Progenitor cell of endocrine pancreas (in vitro differentiated cells): Measurements from ENCODE around the gene ELOVL6. TPM values are rescaled to one million over a fixed set of nuclear protein-coding genes. Genes with fewer than 3 reads are reported as not detected.

Experiments used
- DNase-seq: peaks from one replicate; pipeline ENCODE4 v3.0.0; 2021; ENCODE audit warnings: low spot score; ENCODE audit not compliant: unreplicated experiment
- H3K27ac Mint-ChIP-seq: 2 replicates; pipeline ENCODE4 v1.8.0; 2021; ENCODE audit warnings: mild to moderate bottlenecking, moderate library complexity, mixed read lengths
- H3K27me3 Mint-ChIP-seq: 2 replicates; pipeline ENCODE4 v1.8.0; 2021; ENCODE audit warnings: mixed read lengths
- H3K36me3 Mint-ChIP-seq: 2 replicates; pipeline ENCODE4 v1.8.0; 2022; ENCODE audit warnings: mixed read lengths; ENCODE audit not compliant: insufficient read depth
- H3K4me1 Mint-ChIP-seq: 2 replicates; pipeline ENCODE4 v1.8.0; 2021; ENCODE audit warnings: low read depth, mixed read lengths
- H3K4me3 Mint-ChIP-seq: 2 replicates; pipeline ENCODE4 v1.8.0; 2021; ENCODE audit warnings: low read depth, mild to moderate bottlenecking, moderate library complexity, mixed read lengths
- H3K9me3 Mint-ChIP-seq: 2 replicates; pipeline ENCODE4 v1.8.0; 2021; ENCODE audit warnings: low read depth, mixed read lengths
- total RNA-seq: library from RNA; stranded (reverse); gene quantifications from 2 replicates; pipeline ENCODE4 v1.2.1, GENCODE V29; 2021
- TF ChIP-seq, protein P1 (sequence below): fragments of 200-600 bp; sonication (generic); IDR thresholded peaks from one replicate; pipeline ENCODE4 v1.5.0; 2021; ENCODE audit warnings: antibody characterized with exemption, mild to moderate bottlenecking; ENCODE audit not compliant: unreplicated experiment

ELOVL6 gene
- total RNA-seq, 1 donor from 2014 or later: 34.3 TPM

DNA sequence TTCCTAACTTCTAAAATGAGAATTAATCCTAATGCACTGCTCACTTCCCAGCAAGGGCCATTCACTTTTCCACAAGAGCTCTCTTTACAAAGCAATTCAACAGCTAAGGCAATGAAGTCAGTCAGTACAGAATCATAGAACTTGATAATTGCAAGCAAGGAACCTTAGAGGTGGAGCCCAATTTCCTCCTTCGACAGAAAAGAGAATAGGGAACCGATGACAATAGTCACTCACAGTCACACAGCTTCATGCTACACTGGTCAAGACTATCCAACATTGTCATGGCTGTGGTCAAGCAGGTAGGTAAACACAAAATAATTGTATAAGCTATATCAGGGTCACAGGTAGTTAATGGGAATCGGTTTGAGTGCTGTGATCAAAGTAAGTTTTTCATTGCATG lies 90.0 kb downstream of the ELOVL6 start:
- DNase-seq: no peak
- Mint-ChIP-seq H3K27me3 (no peaks in the 10 kb centered on the region), H3K4me3 (no peak overlapping the region), H3K27ac (no peak overlapping the region), H3K9me3 (no peaks in the 10 kb centered on the region), H3K36me3 (peaks cover 2% of the 10 kb centered on the region), H3K4me1 (peaks cover 5% of the 10 kb centered on the region)
- TF ChIP-seq, protein P1, sequence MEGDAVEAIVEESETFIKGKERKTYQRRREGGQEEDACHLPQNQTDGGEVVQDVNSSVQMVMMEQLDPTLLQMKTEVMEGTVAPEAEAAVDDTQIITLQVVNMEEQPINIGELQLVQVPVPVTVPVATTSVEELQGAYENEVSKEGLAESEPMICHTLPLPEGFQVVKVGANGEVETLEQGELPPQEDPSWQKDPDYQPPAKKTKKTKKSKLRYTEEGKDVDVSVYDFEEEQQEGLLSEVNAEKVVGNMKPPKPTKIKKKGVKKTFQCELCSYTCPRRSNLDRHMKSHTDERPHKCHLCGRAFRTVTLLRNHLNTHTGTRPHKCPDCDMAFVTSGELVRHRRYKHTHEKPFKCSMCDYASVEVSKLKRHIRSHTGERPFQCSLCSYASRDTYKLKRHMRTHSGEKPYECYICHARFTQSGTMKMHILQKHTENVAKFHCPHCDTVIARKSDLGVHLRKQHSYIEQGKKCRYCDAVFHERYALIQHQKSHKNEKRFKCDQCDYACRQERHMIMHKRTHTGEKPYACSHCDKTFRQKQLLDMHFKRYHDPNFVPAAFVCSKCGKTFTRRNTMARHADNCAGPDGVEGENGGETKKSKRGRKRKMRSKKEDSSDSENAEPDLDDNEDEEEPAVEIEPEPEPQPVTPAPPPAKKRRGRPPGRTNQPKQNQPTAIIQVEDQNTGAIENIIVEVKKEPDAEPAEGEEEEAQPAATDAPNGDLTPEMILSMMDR: no peak

DNA sequence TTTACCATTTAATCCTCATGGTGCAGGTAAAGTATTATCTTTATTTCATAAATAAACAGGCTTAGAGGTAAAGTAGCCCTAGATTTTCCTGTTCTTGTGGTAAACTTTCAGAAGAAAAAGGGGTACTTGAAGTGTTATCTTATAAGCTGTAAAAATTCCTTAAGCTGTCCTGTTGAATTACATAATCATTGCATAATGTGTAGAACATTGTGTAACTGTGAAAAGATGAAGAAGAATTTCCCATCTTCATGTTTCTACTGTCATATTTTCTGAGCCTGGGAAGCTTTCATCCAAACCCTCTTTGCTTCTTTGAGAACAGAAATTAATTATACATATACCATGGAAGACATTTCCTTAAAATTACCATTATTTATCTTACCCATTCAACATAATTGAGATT lies 90.5 kb downstream of the ELOVL6 start:
- Mint-ChIP-seq H3K9me3 (no peaks in the 10 kb centered on the region), H3K4me1 (peaks cover 5% of the 10 kb centered on the region), H3K27me3 (no peaks in the 10 kb centered on the region), H3K4me3 (no peak overlapping the region), H3K36me3 (peaks cover 5% of the 10 kb centered on the region), H3K27ac (no peak overlapping the region)
- DNase-seq: no peak
- TF ChIP-seq, protein P1: no peak

DNA sequence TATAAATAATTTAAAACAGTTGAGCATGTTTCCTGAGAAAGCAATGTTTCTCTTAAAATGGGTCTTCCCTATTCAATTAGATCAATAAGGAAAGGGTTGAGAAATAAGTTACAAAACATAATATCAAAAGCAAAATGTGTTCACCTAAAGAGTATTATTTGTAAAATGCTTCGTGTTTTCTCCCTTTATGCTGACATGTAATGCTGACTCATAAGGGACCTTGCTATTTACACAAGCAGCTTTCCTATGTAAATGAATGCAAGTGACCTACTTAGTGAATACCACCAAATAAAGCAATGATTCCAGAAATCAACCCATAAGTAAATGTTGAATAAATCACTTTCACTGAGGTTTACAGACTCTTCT lies 91.5 kb downstream of the ELOVL6 start:
- Mint-ChIP-seq H3K36me3 (peaks cover 8% of the 10 kb centered on the region), H3K4me1 (peaks cover 5% of the 10 kb centered on the region), H3K4me3 (no peak overlapping the region), H3K27ac (peak overlapping the region; percentile 92), H3K27me3 (no peaks in the 10 kb centered on the region), H3K9me3 (no peaks in the 10 kb centered on the region)
- no peak for DNase-seq
- TF ChIP-seq, protein P1: no peak

DNA sequence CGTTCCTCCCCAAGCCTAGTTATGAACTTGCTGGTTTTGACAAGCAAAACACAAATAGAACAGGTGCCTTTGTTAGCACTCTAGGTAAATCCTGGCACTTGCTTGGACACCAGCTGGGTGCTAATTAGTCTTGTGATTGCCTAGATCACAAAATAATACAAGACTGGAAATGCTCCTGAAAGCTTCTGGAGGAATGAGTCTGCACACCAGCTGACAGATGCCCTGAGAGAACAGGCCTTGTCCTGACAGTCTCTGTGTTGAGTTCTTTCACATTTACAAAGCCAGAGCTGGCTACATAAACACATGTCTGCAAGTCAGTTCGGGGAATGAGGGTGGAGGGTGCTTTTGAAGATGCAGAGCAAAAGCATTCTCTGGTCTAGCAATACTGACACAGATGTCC lies 93.8 kb downstream of the ELOVL6 start:
- H3K27me3 Mint-ChIP-seq: no peaks in the 10 kb centered on the region
- H3K9me3 Mint-ChIP-seq: no peaks in the 10 kb centered on the region
- H3K4me1 Mint-ChIP-seq: peaks cover 5% of the 10 kb centered on the region
- DNase-seq: no peak
- no peak overlapping the region for H3K4me3 Mint-ChIP-seq
- TF ChIP-seq, protein P1: no peak
- no peak overlapping the region for H3K27ac Mint-ChIP-seq
- H3K36me3 Mint-ChIP-seq: peaks cover 8% of the 10 kb centered on the region

DNA sequence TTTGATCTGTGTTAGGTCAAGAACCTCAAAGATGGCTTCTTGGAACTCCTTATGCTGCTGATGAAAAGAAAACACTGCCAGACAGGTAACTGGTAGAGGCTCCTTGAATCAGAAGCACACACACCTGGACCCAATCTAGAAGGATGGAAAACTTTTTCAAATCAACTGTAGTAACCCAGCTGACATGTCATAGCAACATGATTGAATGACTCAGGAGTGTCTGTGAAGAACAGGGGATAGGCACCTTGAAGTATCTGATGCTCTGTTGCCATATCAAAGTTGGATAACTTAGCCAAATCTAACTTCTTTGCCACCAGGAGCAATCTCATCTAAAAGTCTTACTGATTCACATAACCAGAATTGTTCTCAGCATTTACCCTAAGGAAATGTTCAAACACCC lies 98.8 kb downstream of the ELOVL6 start:
- Mint-ChIP-seq H3K27ac (no peak overlapping the region), H3K4me3 (no peak overlapping the region), H3K9me3 (no peaks in the 10 kb centered on the region), H3K36me3 (peaks cover 12% of the 10 kb centered on the region), H3K27me3 (no peaks in the 10 kb centered on the region), H3K4me1 (no peaks in the 10 kb centered on the region)
- no peak for DNase-seq
- TF ChIP-seq, protein P1: no peak
